GM12878 (cell line): ENCODE results near the gene CTNS.

ENCODE experiments used
- CBX3 ChIP-seq: fragments of 200-600 bp; sonication (generic); IDR thresholded peaks from 2 replicates; pipeline ENCODE4 v1.6.1; 2016; ENCODE audit warnings: low read depth, borderline replicate concordance
- CREM ChIP-seq: IDR thresholded peaks from 2 replicates; pipeline ENCODE4 v1.6.1; 2014; ENCODE audit warnings: antibody characterized with exemption, low read depth
- EP300 ChIP-seq, 2 experiments: fragments of 150-350 bp in 1 of 2; IDR thresholded peaks; 2 replicates each; pipeline ENCODE4 v1.6.1; 2011 to 2012; ENCODE audit warnings: low read depth in 2 of 2, low read length in 2 of 2, borderline replicate concordance in 1 of 2, improper control_type of control experiment in 1 of 2, inconsistent platforms in 1 of 2; ENCODE audit not compliant: control insufficient read depth in 1 of 2
- JUND ChIP-seq: IDR thresholded peaks from 2 replicates; pipeline ENCODE4 v1.6.1; 2012; ENCODE audit warnings: low read depth, mild to moderate bottlenecking, low read length, improper control_type of control experiment, moderate library complexity
- MXI1 ChIP-seq: fragments of 150-350 bp; IDR thresholded peaks from 2 replicates; pipeline ENCODE4 v1.6.1; 2011; ENCODE audit warnings: low read depth, mild to moderate bottlenecking, inconsistent platforms, low read length, improper control_type of control experiment
- NBN ChIP-seq: fragments of 450-650 bp; IDR thresholded peaks from 2 replicates; pipeline ENCODE4 v1.6.1; 2016
- POLR2A ChIP-seq: IDR thresholded peaks from 2 replicates; pipeline ENCODE4 v1.6.1; 2011; ENCODE audit warnings: low read depth, mild to moderate bottlenecking, low read length
- SIN3A ChIP-seq: IDR thresholded peaks from 2 replicates; pipeline ENCODE4 v1.6.1; 2012; ENCODE audit warnings: low read depth, low read length, improper control_type of control experiment
- SRF ChIP-seq, 2 experiments: IDR thresholded peaks; 2 replicates each; pipeline ENCODE4 v1.6.1; 2011; ENCODE audit warnings: low read depth in 2 of 2, low read length in 2 of 2, mild to moderate bottlenecking in 1 of 2, moderate library complexity in 1 of 2
- TF ChIP-seq, protein P1 (sequence below), 3 experiments: IDR thresholded peaks in 2 of 3; conservative IDR thresholded peaks in 1 of 3; 2 replicates each; pipeline ENCODE4 v1.5.1; 2011; ENCODE audit warnings: low read depth in 3 of 3, low read length in 3 of 3, mild to moderate bottlenecking in 3 of 3, control low read depth in 2 of 3, moderate library complexity in 2 of 3, inconsistent platforms in 1 of 3, mixed read lengths in 1 of 3; ENCODE audit not compliant: control insufficient read depth in 2 of 3, insufficient read depth in 1 of 3; ENCODE audit errors: extremely low read depth in 1 of 3
- TF ChIP-seq, protein P2 (sequence below): IDR thresholded peaks from 2 replicates; pipeline ENCODE4 v1.6.1; 2012; ENCODE audit warnings: mild to moderate bottlenecking, low read depth, low read length
- TF ChIP-seq, protein P3 (sequence below): fragments of 450-650 bp; IDR thresholded peaks from 2 replicates; pipeline ENCODE4 v1.6.1; 2017; ENCODE audit warnings: antibody characterized with exemption, mild to moderate bottlenecking, moderate library complexity
- TF ChIP-seq, protein P4 (sequence below): IDR thresholded peaks from 2 replicates; pipeline ENCODE4 v1.6.1; 2012; ENCODE audit warnings: low read depth, low read length, improper control_type of control experiment

DNA sequence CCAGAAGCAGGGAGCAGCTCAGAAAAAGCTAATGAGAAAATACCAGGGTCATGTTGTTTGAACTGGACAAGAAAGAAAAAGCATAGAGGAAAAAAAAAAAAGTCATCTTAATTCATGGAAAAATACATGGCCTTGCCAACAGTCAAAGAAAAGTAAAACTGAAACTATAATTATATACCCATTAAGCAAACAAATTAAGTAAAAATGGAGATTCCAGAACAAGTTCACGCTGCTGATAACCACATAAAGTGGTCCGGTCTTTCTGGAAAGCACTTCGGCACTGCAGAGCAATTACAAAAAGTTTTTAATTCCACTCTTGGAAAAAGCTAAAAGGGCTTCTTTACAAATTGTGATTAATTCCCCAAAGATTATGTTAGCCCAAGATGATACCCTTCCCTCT, 71.8 kb downstream of the CTNS start:
- TF ChIP-seq, protein P1, sequence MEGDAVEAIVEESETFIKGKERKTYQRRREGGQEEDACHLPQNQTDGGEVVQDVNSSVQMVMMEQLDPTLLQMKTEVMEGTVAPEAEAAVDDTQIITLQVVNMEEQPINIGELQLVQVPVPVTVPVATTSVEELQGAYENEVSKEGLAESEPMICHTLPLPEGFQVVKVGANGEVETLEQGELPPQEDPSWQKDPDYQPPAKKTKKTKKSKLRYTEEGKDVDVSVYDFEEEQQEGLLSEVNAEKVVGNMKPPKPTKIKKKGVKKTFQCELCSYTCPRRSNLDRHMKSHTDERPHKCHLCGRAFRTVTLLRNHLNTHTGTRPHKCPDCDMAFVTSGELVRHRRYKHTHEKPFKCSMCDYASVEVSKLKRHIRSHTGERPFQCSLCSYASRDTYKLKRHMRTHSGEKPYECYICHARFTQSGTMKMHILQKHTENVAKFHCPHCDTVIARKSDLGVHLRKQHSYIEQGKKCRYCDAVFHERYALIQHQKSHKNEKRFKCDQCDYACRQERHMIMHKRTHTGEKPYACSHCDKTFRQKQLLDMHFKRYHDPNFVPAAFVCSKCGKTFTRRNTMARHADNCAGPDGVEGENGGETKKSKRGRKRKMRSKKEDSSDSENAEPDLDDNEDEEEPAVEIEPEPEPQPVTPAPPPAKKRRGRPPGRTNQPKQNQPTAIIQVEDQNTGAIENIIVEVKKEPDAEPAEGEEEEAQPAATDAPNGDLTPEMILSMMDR (IDR thresholded peaks at IDR 0.05 in 2 of 3, conservative IDR thresholded peaks at IDR 0.05 in 1 of 3; ENCODE audit: control insufficient read depth in 2 of 3, extremely low read depth in 1 of 3, insufficient read depth in 1 of 3, low read depth in 3 of 3, low read length in 3 of 3) = no peak
- TF ChIP-seq, protein P2, sequence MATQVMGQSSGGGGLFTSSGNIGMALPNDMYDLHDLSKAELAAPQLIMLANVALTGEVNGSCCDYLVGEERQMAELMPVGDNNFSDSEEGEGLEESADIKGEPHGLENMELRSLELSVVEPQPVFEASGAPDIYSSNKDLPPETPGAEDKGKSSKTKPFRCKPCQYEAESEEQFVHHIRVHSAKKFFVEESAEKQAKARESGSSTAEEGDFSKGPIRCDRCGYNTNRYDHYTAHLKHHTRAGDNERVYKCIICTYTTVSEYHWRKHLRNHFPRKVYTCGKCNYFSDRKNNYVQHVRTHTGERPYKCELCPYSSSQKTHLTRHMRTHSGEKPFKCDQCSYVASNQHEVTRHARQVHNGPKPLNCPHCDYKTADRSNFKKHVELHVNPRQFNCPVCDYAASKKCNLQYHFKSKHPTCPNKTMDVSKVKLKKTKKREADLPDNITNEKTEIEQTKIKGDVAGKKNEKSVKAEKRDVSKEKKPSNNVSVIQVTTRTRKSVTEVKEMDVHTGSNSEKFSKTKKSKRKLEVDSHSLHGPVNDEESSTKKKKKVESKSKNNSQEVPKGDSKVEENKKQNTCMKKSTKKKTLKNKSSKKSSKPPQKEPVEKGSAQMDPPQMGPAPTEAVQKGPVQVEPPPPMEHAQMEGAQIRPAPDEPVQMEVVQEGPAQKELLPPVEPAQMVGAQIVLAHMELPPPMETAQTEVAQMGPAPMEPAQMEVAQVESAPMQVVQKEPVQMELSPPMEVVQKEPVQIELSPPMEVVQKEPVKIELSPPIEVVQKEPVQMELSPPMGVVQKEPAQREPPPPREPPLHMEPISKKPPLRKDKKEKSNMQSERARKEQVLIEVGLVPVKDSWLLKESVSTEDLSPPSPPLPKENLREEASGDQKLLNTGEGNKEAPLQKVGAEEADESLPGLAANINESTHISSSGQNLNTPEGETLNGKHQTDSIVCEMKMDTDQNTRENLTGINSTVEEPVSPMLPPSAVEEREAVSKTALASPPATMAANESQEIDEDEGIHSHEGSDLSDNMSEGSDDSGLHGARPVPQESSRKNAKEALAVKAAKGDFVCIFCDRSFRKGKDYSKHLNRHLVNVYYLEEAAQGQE = no peak
- no peak for TF ChIP-seq POLR2A
- TF ChIP-seq SIN3A = no peak
- TF ChIP-seq MXI1 = no peak
- TF ChIP-seq JUND = no peak
- TF ChIP-seq CBX3 = no peak
- no peak for TF ChIP-seq CREM
- TF ChIP-seq EP300 (IDR thresholded peaks at IDR 0.05; ENCODE audit: borderline replicate concordance in 1 of 2, control insufficient read depth in 1 of 2, low read depth in 2 of 2, low read length in 2 of 2) = no peak
- TF ChIP-seq, protein P3, sequence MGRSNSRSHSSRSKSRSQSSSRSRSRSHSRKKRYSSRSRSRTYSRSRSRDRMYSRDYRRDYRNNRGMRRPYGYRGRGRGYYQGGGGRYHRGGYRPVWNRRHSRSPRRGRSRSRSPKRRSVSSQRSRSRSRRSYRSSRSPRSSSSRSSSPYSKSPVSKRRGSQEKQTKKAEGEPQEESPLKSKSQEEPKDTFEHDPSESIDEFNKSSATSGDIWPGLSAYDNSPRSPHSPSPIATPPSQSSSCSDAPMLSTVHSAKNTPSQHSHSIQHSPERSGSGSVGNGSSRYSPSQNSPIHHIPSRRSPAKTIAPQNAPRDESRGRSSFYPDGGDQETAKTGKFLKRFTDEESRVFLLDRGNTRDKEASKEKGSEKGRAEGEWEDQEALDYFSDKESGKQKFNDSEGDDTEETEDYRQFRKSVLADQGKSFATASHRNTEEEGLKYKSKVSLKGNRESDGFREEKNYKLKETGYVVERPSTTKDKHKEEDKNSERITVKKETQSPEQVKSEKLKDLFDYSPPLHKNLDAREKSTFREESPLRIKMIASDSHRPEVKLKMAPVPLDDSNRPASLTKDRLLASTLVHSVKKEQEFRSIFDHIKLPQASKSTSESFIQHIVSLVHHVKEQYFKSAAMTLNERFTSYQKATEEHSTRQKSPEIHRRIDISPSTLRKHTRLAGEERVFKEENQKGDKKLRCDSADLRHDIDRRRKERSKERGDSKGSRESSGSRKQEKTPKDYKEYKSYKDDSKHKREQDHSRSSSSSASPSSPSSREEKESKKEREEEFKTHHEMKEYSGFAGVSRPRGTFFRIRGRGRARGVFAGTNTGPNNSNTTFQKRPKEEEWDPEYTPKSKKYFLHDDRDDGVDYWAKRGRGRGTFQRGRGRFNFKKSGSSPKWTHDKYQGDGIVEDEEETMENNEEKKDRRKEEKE = no peak
- TF ChIP-seq SRF (IDR thresholded peaks at IDR 0.05; ENCODE audit: low read depth in 2 of 2, low read length in 2 of 2) = no peak
- TF ChIP-seq, protein P4, sequence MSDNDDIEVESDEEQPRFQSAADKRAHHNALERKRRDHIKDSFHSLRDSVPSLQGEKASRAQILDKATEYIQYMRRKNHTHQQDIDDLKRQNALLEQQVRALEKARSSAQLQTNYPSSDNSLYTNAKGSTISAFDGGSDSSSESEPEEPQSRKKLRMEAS = no peak
- TF ChIP-seq NBN = no peak
